ENCODE results near the gene ULBP2. TPM values are rescaled to one million over a fixed set of nuclear protein-coding genes. Genes with fewer than 3 reads are reported as not detected.

ULBP2 gene
- total RNA-seq (ENCODE audit: insufficient read depth, low replicate concordance): 3.6 TPM

- peak; percentile 94 for DNase-seq (ENCODE audit: low spot score)
Observed at GRCh38 chr6:149941583-149942460, at the start of gene ULBP2. Gene ULBP2 (plus strand): TSS chr6:149942014. CDS start chr6:149942073, 59 bp downstream.

- peak; percentile 56 for DNase-seq (ENCODE audit: low spot score)
Observed at GRCh38 chr6:149895048-149895590, 46.7 kb upstream of the ULBP2 start.

GRCh38 chr6:149895833-149896271 lies 46.0 kb upstream of the ULBP2 start:
- DNase-seq (ENCODE audit: low spot score): no peak

GRCh38 chr6:149896491-149896890 lies 45.3 kb upstream of the ULBP2 start:
- DNase-seq (ENCODE audit: low spot score): no peak

GRCh38 chr6:149897015-149897697 lies 44.7 kb upstream of the ULBP2 start:
- DNase-seq (ENCODE audit: low spot score): peak; percentile 35

- no peak for DNase-seq (ENCODE audit: low spot score)
Observed at GRCh38 chr6:149897855-149898744, 43.7 kb upstream of the ULBP2 start, which contains the start of gene RAET1E. Gene RAET1E (minus strand): TSS chr6:149898113. CDS start chr6:149890901, 7,212 bp downstream.

- no peak for DNase-seq (ENCODE audit: low spot score)
Observed at GRCh38 chr6:149898966-149899365, 42.8 kb upstream of the ULBP2 start.

GRCh38 chr6:149899486-149899885 lies 42.3 kb upstream of the ULBP2 start:
- DNase-seq (ENCODE audit: low spot score): no peak

- no peak for DNase-seq (ENCODE audit: low spot score)
Observed at GRCh38 chr6:149899926-149900619, 41.7 kb upstream of the ULBP2 start.

GRCh38 chr6:149900620-149901443 lies 41.0 kb upstream of the ULBP2 start:
- DNase-seq (ENCODE audit: low spot score): no peak

- no peak for DNase-seq (ENCODE audit: low spot score)
Observed at GRCh38 chr6:149901444-149902140, 40.2 kb upstream of the ULBP2 start.

GRCh38 chr6:149903938-149904611 lies 37.7 kb upstream of the ULBP2 start:
- no peak for DNase-seq (ENCODE audit: low spot score)

GRCh38 chr6:149904661-149905370 lies 37.0 kb upstream of the ULBP2 start:
- no peak for DNase-seq (ENCODE audit: low spot score)

GRCh38 chr6:149905371-149905910 lies 36.4 kb upstream of the ULBP2 start:
- no peak for DNase-seq (ENCODE audit: low spot score)

GRCh38 chr6:149905911-149906371 lies 35.9 kb upstream of the ULBP2 start:
- DNase-seq (ENCODE audit: low spot score): no peak

GRCh38 chr6:149906405-149906804 lies 35.4 kb upstream of the ULBP2 start:
- DNase-seq (ENCODE audit: low spot score): no peak

- no peak for DNase-seq (ENCODE audit: low spot score)
Observed at GRCh38 chr6:149907317-149907716, 34.5 kb upstream of the ULBP2 start.
